Dermis blood vessel endothelial cell (primary cell): Measurements from ENCODE around the gene SBF1. TPM values are rescaled to one million over a fixed set of nuclear protein-coding genes. Genes with fewer than 3 reads are reported as not detected.
A peak's percentile ranks its signal among the peaks of the same experiment; 100 is the strongest.

ENCODE experiments used
- DNase-seq: peaks from one replicate; pipeline ENCODE4 v3.0.0; 2010
- total RNA-seq: library from RNA; depleted of rRNA; stranded (reverse); fragments of >200 nt; gene quantifications from 2 replicates; pipeline ENCODE4 v1.2.3, GENCODE V29; 2014

SBF1 gene
- total RNA-seq, 1 donor from 2014 or later: 50.0 TPM

DNA sequence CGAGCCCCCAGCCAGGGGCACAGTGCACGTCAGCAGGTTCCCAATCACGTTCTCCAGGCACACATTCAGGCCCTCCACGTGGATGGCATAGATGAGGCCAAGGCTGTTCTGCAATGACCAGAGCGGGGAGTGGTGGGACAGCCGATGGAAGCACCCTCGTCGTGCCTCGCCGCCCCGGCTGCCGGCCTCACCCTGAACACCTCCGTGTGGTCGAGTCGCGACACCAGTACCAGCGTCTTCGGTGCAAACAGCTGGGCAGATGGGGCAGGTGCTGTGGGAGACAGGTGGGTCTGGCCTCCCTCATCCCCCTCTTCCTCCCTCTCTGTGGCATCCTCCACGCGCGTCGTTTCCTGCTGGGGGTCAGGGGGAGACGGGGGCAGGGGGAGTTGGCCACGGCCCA lies 7.5 kb downstream of the SBF1 start:
- no peak for DNase-seq

DNA sequence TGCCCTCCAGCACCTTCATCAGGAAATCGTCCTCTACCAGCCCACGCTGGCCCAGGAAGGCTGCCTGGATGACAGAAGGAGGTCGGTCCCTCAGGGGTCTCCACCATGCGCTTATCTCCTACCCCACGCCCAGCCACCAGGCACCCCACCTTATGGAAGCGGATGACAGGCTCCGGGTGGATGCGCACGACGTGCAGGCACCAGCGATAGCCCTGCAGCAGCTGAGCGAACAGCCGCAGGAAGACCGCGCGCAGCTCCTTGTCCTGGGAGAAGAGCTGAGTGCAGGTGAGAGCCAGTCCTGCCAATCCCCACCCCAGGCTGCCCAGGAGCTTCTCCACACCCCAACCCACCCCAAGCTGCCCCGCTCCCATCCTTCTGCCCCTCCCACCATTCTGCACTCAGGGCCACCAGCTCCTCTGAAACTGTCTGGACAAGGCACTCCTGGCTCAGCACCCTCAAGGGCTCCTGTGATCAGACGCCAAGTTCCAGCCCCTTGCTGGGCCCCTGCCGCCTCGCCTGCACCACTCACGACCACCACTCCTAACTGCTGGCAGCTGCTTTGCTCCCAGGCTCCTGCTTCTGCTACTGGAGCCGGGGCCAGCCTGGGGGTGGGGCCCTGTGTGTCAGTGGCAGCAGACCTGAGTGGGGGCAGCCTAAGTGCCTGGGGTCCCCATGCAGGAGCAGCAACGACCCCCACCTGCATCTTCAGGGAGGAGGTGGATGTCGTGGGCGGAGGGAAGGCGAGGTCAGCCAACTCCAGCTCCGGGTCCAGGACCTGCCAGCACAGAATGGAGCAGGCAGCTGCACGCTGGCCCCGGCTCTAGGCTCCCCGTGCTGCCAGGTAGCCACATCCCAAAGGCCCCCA lies 9.5 kb downstream of the SBF1 start:
- DNase-seq: no peak

DNA sequence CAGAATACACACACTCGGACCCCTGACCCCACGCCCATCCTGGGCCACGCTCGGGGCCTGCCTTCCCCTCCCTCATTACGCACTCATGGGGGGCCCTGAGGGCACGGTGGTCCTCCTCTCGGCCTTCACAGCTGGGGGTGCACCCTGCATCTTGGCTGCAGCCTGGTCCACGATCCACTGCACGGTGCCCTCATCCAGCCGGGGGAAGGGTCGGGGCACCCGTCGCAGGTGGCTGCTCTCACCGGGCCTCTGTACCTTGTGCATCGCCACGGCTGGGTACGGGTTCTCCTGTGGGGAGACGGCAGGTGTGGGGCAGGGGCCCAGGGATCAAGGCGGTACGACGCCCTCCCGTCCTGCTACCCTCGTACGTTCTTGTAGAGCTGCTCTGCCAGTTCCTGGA lies 10.4 kb downstream of the SBF1 start:
- no peak for DNase-seq

GRCh38 chr22:50463188-50463900 lies 11.5 kb downstream of the SBF1 start:
- no peak for DNase-seq

GRCh38 chr22:50461979-50462540 lies 12.8 kb downstream of the SBF1 start:
- DNase-seq: no peak

- DNase-seq: no peak
Measured at GRCh38 chr22:50461536-50461935, 13.3 kb downstream of the SBF1 start.

DNA sequence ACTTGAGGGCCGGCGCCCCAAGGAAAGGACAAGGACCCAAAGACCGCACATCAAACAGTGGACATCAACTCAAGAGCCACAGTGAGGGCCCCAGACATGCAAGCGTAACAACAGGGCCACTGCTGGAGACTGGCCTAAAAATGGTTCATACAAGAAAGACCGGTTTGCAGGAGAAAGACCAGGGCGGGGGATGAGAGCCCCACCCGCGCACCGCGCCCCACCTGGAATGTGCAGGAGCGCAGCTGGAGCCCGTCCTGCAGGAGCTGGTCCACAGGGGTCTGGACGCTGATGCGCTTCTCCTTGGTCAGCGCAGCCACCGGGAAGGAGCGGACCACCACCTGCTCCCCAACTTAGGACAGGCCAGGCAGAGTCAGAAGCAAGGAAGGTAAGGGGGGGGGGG lies 13.9 kb downstream of the SBF1 start:
- DNase-seq: no peak

DNA sequence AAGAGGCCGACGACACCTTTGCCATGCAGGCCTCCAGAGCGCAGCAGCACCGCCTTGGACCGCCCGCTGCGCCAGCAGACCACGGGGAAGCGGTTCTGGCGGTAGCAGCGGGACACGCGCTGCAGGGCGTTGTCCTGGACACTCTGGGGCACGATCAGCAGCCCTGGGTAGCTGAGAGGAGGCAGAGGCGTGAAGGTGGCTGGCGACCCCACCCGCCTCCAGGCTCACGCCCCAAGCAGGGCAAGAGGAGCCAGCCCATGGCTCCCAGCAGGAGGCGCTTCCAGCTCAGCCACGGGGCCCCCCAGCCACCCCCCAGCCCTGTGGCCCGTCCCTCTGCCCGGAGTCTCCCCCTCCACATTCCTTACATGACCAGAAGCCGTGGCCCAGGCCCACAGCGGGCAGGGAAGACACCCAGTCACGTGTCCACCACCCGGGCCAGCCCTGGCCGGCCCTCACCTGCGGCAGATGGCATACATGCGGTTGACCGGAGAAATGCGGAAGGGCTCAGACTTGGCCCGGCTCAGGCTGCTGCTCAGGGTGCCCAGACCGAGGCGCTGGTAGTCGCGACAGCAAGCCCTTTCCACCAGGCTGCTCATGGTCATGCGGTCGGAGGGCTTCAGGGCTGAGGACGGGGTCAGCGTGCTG lies 15.2 kb downstream of the SBF1 start:
- DNase-seq: no peak

DNA sequence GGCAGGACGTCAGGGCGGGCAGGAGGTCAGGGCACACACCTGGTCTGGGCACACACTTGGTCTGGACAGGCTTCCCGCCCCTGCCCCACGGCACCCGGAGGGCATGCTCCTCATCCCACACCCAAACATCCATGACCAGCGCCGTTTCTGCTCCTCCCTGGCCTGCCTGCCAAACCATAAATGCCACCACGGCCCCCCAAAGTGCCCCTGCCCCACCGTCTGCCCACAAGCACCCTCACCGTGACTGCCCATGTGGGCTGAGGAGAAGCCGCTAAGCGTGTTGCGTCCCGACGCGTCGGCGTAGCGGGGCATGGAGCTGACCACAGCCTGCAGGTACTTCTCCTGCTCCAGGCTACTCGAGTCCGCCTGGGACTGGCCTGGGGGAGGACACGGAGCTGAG lies 15.8 kb downstream of the SBF1 start:
- DNase-seq: no peak

- peak; percentile 15 for DNase-seq
Measured at GRCh38 chr22:50456466-50457234, 18.2 kb downstream of the SBF1 start.

- no peak for DNase-seq
Measured at GRCh38 chr22:50456026-50456425, 18.8 kb downstream of the SBF1 start.

DNA sequence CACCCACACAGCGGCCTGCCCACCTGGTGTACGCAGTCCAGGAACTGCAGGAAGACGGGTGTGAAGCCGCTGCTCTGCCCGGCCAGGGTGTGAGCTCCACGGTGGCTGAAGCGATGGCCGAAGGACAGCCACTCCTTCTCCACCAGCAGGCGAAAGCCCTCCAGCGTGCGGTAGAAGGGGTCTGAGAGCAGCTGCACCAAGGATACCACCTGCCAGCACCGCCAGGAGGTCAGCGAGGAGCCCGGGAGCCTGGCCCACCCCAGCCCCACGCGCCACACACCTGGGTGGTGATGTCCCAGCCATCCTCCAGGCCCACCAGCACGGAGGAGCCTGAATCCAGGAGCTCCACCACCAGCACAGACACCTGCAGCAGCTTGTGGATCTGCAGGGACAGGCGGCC lies 19.6 kb downstream of the SBF1 start:
- DNase-seq: no peak

GRCh38 chr22:50454556-50455075 lies 20.2 kb downstream of the SBF1 start:
- no peak for DNase-seq

DNA sequence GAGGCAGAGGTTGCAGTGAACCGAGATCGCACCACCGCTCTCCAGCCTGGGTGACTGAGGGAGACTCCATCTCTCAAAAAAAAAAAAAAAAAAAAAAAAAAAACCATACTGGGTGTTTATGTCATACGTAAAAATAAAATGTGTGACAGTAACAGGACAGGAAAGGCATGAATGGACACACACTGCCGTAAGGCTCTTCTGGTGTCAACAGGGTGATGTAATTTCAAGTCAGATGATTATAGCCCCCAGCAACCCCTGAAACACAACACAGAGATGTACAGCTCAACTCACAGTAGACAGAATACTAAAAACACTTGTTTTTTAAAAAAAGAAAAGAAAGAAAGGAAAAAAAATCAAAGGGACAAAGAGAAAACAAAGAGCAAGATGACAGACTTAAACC lies 22.2 kb downstream of the SBF1 start:
- no peak for DNase-seq

DNA sequence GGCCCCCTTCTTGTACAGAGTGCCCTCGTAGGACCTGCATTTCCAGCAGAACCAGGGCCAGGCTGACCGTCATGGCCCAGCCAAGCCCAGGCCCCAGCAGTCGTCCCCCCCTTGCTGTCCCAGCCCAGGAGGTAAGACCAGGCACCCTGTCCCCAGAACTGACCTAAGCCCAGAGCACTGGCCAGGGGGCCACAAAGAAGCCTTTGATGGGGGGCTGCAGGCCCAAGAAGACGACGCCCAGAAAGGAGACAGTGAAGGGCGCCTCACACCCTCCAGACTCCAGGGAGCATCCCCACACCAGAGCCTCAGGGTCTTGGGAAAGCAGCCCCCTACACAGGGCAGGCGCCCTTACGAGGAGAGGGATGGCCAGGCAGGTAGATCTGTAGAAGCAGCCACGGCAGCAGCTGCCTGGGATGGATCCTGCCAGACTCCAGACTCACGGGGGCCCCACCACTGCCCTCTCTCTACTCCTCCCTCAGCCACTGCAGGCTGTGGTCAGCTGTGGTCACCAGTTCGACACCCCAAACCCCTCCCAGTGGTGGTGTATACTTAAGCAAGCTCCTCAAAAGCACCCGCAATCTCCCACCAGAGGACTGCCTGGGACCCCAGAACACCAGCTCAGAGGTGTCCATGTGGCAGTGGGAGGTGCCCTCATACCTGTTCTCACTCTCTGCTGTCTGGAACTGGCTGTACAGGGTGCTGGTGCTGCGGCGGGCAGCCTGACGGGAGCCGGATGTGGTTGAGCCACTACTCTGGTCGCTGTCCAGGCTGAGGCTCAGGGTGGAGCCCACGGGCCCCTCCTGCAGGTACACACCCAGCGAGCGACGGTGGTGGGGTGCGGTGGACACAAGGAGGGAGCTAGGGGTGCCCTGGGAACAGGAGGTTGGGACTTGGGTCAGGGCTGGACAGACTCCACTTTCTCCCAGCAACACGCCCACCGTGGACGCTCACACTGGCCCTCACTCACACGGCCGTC lies 27.0 kb downstream of the SBF1 start:
- no peak for DNase-seq

- DNase-seq: no peak
Measured at GRCh38 chr22:50446708-50447575, 27.9 kb downstream of the SBF1 start.

GRCh38 chr22:50445880-50446707 lies 28.7 kb downstream of the SBF1 start:
- no peak for DNase-seq

GRCh38 chr22:50445071-50445879 lies 29.6 kb downstream of the SBF1 start:
- no peak for DNase-seq
